Measurements from ENCODE around the gene ATP10A. TPM values are rescaled to one million over a fixed set of nuclear protein-coding genes. Genes with fewer than 3 reads are reported as not detected.

The ATP10A gene
- total RNA-seq, 2 experiments from 2014 or later = 0.06 TPM; not detected in 1

DNA sequence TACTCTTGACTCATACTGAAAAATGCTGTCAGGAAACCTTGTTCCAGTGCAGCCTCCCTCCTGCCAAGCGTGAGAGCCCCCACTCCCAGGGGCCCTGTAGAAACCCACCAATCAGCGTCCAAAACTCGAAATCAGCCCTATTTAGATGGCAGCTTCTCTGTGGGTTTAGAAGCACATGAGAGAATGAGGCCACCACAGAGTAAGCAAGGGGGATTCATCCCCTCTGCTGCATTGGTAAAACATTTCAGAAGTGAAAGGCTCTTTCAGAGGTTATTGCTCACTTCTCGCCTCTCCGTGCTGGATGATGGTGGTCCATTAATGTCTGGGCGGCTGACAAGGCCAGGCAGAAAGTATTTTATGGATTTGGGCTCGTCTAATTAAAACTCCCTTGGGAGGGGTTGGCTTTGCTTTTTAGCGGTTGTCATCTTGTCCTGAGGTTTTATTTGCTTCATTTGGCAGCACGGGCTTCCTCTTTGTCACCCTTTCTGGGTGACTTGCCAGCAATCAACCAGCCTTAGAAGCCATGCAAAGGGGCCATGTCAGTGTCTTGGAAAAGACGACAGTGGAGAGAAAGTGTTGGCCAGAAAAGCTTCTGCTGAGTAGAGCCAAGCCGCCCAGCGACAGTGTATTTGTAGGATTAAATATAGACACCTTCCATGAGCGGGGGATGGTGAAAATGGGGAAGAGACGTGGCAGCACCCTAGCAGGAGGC, 145.5 kb downstream of the ATP10A start:
- ChIA-PET CTCF (ENCODE audit: unreplicated experiment) (no interaction called here), POLR2A (no interaction called here)
- no peak overlapping the region for H2AFZ ChIP-seq (ENCODE audit: low read length)
- no peak for DNase-seq (ENCODE audit: low spot score)
- H3K36me3 ChIP-seq (ENCODE audit: insufficient read depth, low read length) = no peaks in the 10 kb centered on the region
- H3K4me3 ChIP-seq (ENCODE audit: low read depth, low read length, poor library complexity, severe bottlenecking) = no peak overlapping the region
- no peaks in the 10 kb centered on the region for H4K20me1 ChIP-seq (ENCODE audit: insufficient read depth, low read length)
- no TSS peak for BruUV-seq (replicated peaks)
- no peaks in the 10 kb centered on the region for H3K9me2 ChIP-seq (ENCODE audit: insufficient read depth, low read length)
- H3K79me2 ChIP-seq (ENCODE audit: insufficient read depth, low read depth, low read length) = no peaks in the 10 kb centered on the region
- H3K9me3 ChIP-seq (ENCODE audit: low read length) = no peaks in the 10 kb centered on the region
- no peak for TF ChIP-seq CTCF (conservative IDR thresholded peaks at IDR 0.05; ENCODE audit: low read length)
- H3K27ac ChIP-seq (ENCODE audit: low read depth, low read length, poor library complexity, severe bottlenecking) = no peak overlapping the region
- H3K4me2 ChIP-seq (ENCODE audit: low read length) = no peak overlapping the region
- intact Hi-C loops (cut with micrococcal nuclease; ENCODE audit: unreplicated experiment) = loop anchor here (2.0 kb wide), 1 partner anchor 21 kb away; no protein-coding TSS in a partner anchor
- no peaks in the 10 kb centered on the region for H3K4me1 ChIP-seq (ENCODE audit: insufficient read depth, low read length, poor library complexity, severe bottlenecking)

DNA sequence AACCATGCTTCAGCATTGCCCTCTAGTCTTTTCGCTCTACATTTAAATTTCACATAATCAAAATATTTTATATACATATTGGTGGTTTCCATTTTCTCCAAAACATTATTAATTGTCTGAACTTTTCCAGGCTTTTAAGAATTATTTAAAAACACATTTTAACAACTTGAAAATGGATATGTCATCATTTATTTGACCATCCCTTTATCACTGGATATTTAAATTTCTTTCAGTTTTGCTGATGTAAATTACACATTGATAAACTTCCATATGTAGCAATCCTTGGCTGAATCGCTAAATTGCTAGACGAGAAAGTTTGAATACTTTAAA, 146.0 kb downstream of the ATP10A start:
- intact Hi-C loops (cut with micrococcal nuclease; ENCODE audit: unreplicated experiment) = no loop called here
- H3K4me1 ChIP-seq (ENCODE audit: insufficient read depth, low read length, poor library complexity, severe bottlenecking) = no peaks in the 10 kb centered on the region

More for the DNA sequence above, 146.0 kb downstream of the ATP10A start:
- H3K9me2 ChIP-seq (ENCODE audit: insufficient read depth, low read length) = no peaks in the 10 kb centered on the region
- DNase-seq (ENCODE audit: low spot score) = no peak
- ChIA-PET POLR2A (no interaction called here), CTCF (ENCODE audit: unreplicated experiment) (no interaction called here)
- no TSS peak for BruUV-seq (replicated peaks)
- no peaks in the 10 kb centered on the region for H3K36me3 ChIP-seq (ENCODE audit: insufficient read depth, low read length)
- no peak overlapping the region for H3K4me2 ChIP-seq (ENCODE audit: low read length)
- H3K27ac ChIP-seq (ENCODE audit: low read depth, low read length, poor library complexity, severe bottlenecking) = no peak overlapping the region
- no peaks in the 10 kb centered on the region for H3K9me3 ChIP-seq (ENCODE audit: low read length)
- no peaks in the 10 kb centered on the region for H4K20me1 ChIP-seq (ENCODE audit: insufficient read depth, low read length)
- H3K79me2 ChIP-seq (ENCODE audit: insufficient read depth, low read depth, low read length) = no peaks in the 10 kb centered on the region
- H3K4me3 ChIP-seq (ENCODE audit: low read depth, low read length, poor library complexity, severe bottlenecking) = no peak overlapping the region
- TF ChIP-seq EZH2phosphoT487 (IDR thresholded peaks at IDR 0.05; ENCODE audit: borderline replicate concordance, low read depth, low read length) = no peak
- TF ChIP-seq CTCF (conservative IDR thresholded peaks at IDR 0.05; ENCODE audit: low read length) = no peak
- no peak overlapping the region for H2AFZ ChIP-seq (ENCODE audit: low read length)
